NCI-H345 treated with DMSO at 0.1 percent for 48 hours (cell line): Measurements from ENCODE around the gene CHCHD10.
"Not testable (repeated sequence)": the region's sequence is repeated elsewhere in the genome, so short reads cannot be mapped to it uniquely, and the experiment has no call there.

Source experiments
- DNase-seq: peaks from one replicate; lab custom pipeline; 2025; ENCODE audit not compliant: unreplicated experiment; lab: John Stamatoyannopoulos, UW

CHCHD10 gene

DNA sequence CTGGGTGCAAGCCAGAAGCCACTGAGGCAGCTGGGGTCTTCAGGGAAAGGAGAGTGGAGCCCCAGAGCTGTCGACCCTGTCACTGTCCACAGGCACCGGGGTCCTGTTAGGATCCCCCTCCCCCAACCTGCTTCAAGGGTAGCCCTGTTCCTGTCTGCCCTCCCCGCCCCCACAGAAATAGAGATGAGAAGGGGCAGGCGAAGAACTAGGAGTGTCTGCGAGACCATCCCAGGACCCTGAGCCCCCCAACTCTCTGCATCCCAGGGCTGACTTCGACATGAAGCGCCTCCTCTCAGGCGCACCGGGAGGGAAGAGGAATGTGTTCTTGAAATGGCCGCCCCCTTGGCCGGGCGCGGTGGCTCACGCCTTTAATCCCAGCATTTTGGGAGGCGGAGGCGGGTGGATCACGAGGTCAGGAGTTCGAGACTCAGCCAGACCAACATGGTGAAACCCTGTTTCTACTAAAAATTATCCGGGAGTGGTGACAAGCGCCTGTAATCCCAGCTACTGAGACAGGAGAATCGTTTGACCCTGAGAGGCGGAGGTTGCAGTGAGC lies 16.3 kb downstream of the CHCHD10 start:
- DNase-seq, result no peak

DNA sequence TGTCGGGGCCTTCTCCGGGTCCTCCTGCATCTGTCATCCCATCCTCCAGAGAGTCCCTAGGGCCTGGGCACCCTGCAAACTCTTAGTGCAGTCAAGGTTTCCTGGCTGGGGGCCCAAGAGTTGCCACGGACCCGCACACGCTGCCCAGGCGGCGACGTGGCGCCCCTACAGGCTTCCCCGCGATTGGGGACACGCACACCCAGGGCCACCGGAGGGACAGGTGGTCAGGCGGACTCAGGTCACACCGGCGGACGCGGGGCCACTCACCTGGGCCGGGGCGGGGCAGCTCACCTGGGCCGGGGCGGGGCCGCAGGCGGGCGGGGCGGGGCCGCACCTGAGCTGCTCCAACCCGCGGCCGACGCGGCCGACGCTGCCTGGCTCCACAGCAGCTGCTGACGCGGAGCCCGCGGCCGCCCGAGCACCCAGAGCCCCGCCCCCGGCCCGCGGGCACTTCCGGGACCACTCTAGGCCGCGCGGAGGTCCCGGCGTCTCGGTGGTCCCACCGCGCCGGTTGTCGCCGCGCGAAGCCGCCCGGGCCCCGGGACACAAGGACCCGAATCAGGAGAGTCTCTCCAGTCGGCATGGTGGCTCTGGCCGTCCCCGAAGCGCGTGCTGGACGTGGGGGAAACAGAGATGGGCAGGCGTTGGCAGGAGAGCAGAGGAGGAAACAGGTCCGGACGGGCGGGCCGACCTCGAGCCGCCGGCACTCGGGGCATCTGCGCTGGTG lies 16.9 kb downstream of the CHCHD10 start, which contains the start of gene ZNF70:
ZNF70 (minus strand) TSS at position 399 of the 727 bp plus-strand sequence. CDS start 5,972 bp downstream, outside the sequence.
- DNase-seq, result peak; percentile 88

DNA sequence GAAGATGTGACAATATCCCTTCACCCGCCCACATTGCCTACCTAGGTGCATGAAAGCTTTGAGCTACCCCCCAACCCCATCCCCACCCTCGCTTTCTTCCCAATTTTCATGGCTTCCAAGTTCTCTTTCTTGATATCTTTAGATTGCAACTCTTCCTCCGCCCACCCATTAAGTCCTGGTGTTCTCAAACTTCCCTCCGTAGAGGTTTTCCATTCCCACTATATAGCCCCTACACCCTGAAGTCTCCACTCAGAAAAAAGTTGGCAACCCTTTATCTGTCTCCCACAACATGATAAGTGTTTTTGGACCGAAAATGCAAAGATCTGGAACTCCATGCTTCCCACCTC lies 17.4 kb downstream of the CHCHD10 start:
- DNase-seq, result no peak

DNA sequence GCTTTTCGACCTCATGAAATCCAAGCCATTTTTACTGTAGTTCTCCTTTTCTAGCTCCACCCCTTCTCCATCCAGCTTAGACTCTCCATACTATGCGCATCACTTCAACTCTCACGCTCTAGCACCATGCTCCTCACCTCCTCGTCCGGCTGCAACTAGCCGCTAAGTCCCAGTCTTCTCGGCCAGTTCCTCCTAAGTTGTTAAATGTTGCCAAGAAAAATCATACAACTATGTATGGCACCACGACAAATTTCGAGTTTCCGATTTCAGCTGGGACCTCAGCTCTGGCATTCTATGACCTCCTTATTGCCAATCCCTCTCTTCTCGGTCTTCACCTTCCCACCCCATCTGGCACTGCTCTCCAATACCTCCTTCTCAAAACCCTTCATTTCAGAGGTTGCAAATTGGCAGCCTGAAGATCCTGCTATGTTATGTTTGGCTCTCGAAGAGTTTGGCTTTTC lies 17.9 kb downstream of the CHCHD10 start:
- no peak for DNase-seq

DNA sequence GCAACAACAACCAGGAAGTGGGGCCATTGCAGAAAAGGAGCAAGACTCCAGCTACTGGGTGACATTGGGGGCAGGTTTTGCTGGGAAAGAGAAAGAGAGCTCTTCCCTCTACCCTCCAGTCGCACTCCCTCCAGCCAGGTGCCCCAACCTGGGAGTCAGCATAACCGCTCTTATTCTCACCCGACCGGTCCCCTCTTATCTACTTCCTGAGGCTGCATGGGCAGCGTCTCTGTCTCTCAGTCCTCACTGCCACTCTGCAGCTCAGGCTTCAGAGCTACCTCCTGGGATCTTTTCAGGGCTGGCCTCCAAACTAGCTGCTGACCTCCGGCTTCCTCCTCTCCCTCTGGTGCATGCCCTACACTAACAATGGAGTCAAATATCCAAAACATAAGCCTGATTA lies 22.0 kb downstream of the CHCHD10 start:
- DNase-seq, result no peak

DNA sequence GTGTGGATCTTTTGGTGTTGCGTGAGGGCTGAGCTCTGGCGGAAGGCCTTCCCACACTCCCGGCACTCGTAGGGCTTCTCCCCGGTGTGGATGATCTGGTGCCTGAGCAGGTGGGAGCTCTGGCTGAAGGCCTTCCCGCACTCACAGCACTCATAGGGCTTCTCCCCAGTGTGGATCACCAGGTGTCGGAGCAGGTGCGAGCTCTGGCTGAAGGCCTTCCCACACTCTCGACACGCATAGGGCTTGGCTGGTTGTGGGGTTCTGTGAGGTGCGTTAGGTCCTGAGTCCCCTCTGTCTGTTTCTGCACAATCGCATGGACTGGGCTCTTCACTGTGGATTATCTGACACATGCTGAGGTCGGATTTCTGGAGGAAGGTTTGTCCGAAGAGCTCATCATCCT lies 23.3 kb downstream of the CHCHD10 start:
- no peak for DNase-seq

DNA sequence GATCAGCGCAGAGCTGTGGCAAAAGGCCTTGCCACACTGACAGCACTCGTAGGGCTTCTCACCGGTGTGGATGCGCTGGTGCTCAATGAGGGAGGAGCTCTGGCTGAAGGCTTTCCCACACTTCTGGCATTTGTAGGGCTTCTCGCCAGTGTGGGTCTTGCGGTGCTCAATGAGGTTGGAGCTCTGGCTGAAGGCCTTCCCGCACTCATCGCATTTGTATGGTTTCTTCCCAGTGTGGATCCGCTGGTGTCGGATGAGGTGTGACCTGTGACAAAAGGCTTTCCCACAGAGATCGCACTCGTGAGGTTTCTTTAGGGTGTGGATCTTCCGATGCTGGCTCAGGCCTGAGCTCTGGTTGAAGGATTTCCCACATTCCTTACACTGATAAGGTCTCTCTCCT lies 23.8 kb downstream of the CHCHD10 start:
- DNase-seq, result no peak

DNA sequence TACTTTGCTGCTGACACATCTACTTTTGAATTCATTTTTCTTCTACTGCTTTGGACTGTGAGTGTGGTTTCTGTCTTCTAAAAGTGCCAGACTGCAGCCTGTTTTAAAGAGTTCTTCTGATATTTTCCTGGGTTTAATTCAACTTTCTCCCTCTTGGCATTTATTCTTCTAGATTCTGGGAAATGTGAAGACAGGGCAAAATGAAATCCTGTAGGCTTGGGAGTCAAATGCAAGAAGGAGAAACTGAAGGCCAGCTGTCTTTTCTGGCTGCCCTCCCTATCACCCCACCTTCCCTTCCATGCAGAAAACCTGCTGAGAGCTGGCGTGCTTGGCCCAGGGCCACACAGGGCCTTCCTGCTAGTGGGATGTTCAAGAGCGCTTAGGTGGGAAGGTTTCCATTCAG lies 24.5 kb downstream of the CHCHD10 start:
- DNase-seq, result no peak

DNA sequence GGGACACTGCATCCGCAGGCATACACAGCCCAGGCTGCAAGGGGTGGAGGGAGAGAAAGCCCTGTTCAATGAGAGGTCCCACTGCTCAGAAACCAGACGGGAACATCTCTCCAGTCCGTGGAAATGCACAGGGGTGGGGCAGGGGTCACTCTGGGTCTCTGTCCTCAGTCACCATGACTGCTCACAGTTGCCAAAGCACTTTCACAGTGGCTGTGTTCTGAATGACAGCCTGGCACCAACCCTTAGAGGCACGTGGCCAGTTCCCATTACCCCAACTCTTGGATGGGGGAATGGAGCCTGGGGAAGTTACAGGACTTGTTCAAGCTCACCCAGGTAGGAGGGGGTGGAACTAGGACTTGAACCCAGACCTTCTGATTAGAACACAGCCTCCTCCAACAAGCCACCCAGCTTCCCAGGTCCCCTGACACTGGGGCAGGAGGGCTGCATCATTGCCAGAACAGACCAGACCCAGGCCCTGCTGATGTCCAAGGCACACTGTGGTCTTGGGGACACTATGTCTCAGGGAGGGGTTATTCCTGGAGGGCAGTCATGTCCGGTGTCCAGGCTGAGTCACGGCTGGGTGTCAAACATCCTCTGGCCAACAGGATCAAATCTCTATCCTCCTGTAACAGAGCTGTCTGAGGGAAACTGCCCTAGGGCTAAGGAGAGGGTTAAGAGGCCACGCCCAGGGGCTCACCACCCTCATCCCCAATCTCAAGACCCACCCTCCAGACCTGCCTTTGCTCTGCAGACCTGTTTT lies 25.1 kb downstream of the CHCHD10 start:
- no peak for DNase-seq

DNA sequence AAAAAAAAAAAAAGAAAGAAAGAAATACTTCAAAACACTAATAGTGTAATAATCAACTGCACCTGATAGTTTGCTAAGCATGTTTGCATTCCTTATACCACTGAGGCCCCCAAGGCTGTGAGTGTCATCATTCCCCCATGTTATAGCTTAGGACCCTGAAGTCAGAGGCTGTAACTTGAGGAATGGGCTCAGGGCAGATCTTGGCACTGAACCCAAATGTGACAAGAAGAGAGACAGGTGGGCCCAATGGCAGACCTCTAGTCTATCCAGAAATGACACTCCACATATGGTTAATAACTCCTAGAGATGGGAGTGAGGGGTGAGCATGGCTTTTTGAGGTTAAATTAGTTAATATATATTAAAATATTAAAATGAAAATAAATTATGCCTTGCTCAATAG lies 30.1 kb downstream of the CHCHD10 start:
- no peak for DNase-seq

DNA sequence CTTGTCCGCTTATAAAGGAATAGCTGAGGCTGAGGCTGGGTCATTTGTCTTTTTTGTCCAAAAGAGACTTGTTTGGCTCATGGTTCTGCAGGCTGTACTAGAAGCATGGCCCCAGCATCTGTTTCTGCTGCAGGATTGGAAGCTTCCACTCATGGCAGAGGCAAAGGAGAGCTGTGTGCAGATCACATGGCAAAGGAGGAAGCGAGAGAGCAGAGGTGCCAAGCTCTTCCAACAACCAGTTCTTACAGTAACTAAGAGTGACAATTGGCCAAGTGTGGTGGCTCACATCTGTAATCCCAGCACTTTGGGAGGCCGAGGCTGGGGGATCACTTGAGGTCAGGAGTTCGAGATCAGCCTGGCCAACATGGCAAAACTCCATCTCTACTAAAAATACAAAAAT lies 39.7 kb downstream of the CHCHD10 start:
- not testable (repeated sequence) for DNase-seq

DNA sequence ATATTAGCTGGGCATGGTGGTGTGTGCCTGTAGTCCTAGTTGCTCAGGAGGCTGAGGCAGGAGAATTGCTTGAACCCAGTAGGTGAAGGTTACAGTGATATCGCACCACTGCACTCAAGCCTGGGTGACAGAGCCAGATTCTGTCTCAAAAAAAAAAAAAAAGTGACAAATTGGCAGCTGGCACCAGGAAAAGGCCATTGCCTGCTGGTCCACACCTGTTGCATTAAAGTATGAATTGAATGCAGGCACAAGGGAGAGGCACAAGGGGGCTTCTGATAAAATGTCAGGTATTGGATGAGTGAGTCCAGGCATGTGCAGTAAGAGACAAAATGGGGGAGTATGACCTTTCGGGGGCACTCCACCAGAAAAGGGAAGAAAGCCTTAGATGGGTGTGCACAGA lies 45.0 kb downstream of the CHCHD10 start:
- no peak for DNase-seq

DNA sequence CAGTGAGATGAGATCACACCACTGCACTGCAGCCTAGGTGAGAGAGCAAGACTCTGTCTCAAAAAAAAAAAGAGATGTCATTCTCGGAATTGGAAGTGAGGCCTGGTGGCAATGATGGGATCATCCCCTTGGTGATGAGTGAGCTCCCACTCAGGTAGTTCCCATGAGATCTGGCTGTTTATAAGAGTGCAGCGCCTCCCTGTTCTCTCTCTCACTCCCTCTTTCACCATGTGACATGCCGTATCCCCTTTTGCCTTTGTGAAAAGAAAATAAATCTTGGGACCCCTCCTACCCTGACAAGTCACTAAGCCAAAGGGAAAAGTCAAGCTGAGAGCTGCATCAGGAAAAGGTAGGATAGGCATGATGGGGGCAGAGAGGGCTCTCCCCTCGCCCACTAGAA lies 45.6 kb downstream of the CHCHD10 start:
- no peak for DNase-seq

DNA sequence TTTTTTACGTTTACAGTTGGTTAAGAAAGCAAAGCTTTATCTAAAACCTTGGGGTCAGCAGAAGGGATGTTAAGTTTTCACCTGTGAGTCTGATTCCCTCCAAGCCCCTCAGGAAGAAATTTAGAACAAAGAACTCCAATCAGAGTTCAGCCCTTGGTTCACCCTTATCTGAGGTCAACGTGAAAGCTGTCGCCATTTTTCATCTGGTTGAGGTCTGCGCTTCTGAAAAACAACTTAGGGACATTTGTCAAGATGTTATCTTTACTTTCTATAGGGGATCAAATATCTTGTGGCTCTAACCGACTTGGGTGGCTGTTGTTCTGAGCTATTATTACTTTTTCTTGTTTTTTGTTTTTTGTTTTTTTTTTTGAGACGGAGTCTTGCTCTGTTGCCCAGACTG lies 46.9 kb downstream of the CHCHD10 start:
- DNase-seq, result no peak

DNA sequence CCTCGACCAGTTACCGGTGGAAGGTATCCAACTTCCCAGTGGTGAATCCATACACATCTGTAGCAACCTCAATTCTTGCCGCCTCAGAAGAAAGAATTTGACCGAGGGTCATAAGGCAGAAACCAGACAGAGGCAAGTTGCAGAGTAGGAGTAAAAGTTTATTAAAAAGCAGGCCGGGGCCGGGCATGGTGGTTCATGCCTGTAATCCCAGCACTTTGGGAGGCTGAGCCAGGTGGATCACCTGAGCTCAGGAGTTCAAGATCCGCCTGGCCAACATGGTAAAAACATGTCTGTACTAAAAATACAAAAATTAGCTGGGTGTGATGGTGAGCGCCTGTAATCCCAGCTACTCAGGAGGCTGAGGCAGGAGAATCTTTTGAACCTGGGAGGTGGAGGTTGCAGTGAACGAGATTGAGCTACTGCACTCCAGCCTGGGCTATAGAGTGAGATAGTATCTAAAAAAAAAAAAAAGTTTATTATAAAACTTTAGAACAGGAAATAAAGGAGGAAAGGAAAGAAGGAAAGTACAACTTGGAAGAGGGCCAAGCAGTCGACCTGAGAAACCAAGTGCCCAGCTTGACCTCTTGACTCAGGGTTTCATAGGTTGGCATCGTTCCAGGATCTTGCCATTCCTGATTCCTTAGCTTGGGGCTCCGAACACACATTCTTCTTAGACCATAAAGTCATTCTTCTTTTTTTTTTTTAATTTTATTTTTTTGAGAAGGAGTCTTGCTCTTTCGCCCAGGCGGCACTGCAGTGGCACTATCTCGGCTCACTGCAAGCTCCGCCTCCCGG lies 49.2 kb downstream of the CHCHD10 start:
- DNase-seq, result no peak

DNA sequence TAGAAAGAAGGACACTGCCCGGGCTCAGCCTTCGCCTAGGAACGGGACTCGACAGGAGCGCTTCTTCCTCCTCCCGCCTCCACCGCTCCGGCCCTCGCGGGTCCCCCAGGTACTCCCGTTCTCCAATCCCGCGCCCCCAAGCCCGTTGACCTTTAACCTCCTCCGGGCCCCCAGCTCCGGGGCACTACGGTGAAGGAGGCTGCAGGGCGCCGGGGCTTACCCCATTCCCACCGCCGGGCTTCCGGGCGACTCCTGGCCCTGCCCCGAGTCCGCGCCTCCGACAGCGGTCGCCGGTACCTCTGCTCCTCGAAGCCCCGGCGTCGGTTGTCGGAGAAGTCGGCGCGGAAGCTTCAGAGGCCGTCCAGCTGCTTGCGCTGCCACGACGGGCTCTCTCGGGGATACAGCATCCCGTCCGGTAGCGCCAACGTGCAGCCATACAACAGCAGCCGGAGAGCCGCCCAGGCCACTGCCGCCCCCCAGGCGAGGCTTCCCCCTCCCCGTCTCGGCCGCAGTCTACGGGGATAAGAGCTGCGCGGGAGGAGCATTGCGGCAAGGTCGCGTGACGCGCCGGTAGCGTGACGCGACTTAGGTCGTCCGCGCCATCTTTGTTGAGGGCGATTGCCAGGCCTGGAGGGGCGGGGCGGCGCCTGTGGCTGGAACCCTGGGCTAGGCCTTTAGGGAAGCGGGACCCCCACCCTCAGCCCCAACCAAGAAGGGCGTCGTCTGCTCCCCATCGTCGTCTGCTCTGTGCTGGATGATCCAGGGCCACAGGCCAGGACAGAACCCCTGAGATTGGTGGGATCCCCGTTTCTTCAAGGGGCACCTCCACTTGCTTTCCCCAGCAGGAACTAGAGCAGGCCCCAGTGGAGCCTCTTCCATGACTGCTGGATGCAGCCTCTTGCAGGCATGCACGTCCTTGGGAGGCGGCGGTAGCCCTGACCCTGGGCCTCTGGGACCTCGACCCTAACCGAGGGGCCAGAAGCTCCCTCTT lies 50.7 kb downstream of the CHCHD10 start:
- peak; percentile 86 for DNase-seq
